ENCODE measurements around the gene TCF4.

TCF4 gene

DNA sequence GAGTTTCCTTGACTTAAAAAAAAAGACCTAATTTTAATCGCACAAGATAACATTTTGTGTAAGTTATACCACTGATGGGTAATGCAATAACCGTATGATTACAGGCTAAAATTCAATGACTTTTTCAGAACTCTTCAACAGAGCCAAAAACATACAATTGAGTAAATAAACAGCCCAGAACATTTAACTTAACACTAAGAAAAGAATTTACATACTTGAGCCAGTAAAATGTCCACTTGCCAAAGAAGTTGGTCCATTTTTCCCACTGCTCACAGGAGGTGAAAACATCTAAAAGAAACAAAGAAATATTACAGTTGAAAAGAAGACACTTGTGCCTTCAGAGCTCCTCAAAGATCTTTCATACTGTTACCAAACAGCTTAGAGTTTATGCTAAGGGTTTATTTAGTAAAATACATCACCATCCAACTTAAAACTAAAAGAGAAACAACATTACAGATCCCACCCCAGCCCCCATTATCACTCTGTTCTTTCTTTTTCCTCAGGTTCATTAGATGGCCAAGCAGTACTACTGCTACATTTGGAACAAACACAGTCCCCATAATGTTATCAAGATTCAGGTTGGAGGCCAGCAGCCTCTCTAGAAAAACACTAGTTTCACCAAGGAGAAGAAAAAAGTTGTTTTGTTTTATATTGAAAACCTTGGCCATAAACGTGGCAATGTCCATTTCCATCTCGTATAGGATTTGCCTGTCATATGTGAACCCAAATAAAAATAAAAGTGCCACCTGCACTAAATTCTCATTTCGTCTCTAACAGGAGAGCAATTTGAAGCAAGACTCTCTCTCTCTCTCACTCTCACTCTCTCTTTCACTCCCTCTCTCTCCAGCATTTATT is 2.7 kb downstream of the TCF4 start:
- peak; percentile 63 for DNase-seq

DNA sequence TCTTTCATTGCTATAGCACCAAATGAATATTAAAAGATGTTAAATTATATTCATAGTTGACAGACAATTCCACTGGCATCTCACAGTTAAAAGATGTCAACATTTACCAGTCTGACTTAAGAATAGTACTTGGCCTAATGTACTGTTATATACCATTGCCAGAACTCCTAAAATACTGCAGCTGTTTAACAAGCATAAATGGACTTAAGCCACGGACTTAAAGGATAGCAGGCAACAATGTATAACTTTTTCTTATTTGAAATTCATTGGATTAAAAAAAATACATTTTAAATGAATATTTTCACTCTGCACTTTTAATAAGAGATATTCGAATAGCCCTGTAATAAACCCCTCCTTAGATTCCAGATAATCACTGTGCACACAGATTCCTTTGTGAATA is 3.8 kb downstream of the TCF4 start:
- peak; percentile 19 for DNase-seq

DNA sequence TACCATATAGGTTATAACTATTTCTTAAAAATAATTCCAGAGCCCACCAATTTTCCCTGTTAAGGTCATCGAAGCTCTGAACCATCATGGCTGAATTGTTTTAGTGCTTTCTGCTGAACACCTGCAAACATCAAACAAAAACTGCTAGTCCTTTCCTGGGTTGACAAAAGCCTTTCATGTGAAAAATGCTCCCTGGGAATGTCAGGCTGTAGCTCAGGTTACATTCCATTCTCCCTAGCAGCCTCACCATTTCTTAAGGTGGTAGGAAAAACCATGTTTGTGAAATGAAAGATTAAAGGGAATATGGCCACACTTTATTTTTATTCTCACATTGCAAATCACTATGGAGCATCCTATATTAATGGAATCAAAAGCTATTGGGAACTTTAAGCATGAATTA is 5.7 kb downstream of the TCF4 start:
- DNase-seq, result peak; percentile 70

DNA sequence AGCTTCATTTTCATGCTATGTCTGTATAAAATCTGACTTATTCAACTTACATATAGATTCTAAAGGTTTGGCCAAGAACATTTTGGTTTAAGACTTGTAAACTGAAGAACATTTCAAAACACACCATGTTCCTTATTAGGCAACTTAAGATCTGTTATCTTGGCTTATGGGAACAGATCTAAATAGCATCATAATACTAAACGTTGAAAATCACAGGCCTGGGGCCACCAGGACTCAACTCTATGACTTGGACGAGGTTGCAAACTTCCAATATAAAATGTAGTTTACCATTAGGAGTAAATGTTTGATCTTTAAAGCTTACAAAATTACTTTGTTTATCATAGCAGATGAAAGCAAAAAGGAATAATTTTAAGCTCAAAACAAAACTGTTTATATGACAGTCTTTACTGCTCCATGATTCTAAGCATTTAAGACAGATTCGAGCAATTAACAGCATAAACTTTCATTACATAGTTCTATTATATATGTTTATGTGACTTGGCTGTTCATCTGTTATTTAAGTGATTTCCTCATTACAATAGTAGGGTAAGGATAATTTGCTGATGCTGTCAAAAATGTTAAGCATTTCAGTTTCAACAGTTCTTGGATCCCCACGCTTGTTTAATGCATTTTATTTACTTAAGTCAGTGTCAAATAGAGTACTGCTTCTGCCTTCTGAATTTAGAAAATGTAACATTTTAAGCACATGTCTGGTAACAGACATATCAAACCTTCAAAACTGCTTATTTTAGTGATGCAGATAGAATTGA is 8.3 kb downstream of the TCF4 start:
- DNase-seq, result no peak

DNA sequence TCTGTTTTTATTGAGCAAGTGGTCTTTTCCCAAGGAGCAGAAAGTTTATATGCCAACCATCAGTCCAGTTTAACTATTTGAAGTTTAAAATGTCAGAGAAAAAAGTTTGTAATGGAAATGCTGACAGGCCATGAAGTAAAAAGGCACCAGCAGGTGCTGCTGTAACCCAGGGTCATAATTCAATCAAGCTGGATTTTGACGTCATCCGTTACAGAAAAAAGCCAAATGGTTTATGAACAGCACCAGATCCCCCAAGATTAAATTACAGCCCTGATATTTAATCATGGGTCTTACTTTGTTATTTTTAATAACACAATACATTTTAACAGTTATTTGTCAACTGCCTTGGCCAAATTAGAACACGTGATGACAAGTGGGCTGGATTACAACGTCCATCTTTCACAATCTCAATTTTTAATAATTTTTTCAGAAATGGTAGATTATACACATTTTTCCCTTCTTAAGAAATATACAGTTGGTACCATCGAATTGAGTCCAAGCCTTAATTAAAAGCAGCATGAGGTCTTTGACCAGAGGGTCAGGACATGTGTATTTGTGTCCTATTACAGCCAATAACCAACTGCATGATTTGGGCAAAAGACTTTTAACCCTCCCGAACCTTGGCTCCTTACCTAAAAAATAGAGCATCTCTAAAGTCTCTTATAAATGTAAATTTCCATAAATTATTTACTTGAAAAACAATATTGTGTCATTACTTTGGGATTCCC is 10.0 kb downstream of the TCF4 start:
- no peak for DNase-seq

DNA sequence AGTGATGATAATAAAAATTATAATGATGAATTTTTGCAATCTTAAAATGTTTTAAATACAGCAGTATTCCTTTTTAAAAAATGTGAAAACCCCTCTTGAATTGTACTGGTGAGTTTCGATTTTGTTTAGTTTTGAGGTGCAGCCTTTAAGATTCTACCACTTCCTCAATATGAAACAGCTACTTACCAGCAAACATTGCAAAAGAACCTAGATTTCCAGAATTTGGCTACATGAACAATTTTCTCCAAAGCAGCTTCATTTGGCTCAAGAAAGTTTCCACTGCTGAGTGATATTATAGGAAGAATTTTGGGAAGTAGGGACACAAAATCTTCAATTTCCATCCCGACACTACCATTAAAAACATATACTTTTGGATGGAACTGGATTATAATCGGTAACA is 12.0 kb downstream of the TCF4 start:
- DNase-seq, result no peak

DNA sequence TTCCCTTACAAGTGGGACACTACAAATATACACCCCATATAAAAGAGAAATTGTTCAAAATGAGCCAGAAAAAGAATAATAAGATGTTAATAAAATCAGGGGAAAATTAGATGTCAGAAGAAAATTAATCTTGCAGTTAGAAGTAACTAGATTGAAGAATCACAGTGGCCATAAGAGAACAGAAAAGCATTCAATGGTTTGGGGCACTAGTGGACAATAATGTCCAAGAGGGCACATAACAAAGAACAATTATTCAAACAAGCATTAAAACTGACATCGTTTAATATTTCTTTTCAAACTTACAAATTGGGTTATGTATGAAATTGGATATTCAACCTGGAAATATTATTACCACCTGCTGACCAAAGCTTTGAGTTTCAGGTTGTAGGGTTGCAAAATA is 12.9 kb downstream of the TCF4 start:
- DNase-seq, result no peak

DNA sequence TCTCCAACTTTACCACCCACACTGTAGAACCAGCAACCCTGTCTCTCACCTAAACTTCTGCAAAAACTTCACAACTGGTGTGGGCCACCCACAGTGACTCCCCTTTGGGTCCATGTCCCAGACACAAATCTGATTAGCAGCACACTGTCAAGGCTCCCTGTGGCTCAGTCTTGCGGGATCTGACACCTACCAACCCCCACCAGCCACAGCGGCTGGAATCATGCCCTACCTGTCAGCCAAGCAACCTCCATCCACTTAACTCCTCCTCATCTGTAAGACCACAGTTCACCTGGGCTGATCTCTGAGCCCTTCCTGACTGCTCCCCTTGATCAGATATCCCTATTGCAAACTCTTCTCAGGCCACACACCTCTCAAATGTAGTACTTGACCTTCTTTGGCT is 14.6 kb downstream of the TCF4 start:
- DNase-seq, result no peak

DNA sequence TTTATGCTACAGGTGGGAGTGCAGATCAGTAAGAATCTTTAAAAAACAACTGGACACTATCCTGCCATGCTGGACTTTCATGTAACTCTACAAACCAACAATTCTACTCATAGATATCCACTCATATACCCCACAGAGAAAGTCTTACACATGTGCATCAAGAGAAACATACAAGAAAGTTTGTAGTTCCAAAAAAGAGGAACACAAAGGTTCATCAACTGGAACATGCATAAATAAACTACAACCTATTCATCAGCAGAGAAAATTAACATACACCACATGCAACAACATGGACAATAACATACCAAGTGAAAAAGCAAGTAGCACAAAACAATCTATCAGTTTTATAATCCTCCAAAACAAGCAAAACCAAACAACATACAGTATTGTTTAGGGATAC is 17.0 kb downstream of the TCF4 start:
- no peak for DNase-seq

DNA sequence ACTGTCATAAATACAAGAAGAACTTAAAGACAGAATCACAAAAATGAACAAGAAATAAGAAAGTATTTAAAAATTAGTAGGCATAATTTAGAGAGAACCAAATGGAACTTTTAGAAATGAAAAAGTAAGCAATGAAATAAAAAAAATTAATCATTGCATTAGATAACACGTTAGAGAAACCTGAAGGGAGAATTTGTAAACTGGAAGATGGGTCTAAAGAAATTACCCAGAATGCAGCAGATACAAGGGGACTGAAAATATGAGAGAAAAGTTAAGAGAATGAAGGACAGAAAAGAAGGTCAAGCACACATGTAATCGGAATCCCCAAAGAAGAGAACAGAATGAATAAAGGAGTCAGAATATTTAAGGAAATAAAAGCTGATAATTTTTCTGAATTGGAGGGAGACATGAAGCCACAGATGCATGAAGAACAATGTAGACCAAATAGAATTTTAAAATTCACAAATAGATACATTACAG is 21.5 kb downstream of the TCF4 start:
- DNase-seq, result no peak

DNA sequence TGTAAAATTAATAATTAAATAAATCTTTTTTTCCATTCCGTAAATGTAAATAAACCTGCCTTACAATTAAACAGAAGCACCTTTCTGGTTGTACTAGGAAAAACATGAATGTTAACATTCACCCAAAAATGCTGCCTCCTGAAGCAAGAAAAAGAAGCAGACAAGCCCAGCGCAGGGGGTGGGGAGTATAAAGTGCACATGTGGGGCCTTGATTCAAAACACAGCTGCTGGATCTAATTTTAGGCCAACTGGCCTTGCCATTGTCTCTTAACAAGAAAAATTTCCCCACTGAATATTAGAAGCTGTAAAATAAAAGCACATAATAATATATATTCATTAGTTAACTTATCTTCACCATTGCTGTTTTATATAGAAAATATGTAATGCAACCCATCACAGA is 28.3 kb downstream of the TCF4 start:
- no peak for DNase-seq

DNA sequence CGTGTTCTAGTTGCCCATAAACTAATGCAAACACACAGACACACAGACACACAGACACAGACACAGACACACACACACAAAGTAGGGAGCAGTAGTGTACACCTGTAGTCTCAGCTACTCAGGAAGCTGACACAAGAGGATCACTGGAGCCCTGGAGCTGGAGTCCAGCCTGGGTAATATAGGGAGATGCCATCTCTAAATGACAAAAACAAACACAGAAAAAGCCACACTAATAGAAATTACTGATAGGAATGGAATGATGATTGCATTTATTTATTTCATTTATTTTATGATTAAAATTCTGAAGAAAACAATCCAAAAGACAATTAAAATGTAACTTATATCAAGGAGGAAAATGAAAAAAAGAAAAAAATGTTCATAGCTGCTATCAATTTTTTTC is 30.8 kb downstream of the TCF4 start:
- DNase-seq, result no peak

DNA sequence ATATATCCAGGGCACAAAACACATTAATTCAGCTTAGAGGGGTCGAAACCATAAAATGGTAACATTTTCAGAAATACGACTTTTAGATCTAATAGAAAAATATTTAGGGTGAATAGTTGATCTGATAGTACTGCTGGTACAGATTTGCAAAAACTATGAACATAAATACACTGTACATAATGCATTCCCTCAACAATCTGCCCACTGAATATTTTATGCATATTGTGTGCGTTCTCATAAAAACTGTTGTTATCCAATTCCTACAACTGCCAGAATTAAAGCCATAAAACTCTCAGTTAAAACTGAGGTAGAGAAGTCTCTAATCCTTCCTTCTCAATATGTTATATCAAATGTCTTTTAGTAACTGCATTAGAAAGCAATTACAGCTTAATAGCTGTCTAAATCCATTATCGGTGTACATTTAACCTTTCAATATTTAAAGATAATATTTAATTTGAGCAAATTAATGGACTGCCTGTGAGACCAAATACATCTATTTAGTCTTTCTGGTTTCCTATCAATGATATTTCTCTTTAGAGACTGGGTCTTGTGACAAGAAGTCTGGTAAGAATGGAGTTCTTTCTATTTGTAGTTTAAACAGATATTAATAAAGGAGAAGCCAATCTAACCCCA is 32.5 kb downstream of the TCF4 start:
- no peak for DNase-seq

DNA sequence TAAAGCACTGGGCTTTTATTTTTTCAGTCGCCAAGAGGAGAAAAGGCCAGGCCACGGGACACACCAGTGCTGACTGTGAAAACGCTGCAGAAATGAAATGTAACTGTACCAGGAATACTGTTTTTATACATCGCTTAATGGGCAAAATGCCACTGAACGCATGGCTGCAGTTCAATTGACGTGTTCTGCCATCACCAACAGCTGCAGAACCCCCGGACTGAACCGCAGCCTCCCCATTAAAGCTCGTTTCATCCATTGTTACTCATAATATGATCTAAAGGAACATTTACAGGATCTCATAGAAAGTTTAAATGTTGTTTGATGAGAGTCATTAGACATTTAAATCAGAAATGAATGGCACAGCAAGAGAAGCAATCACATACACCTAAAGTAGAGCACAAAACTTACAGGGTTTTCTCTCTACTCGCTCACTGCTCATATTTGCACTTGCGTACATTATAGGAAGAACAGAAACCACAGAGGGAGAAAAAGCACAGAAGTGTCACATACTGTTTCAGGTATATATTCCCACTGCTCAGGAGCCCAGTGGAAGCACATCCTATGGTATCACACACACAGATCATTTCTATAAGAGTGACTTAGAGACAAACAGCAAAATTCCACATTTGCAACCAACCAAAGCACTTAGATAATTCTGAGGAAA is 35.3 kb downstream of the TCF4 start:
- DNase-seq, result no peak

DNA sequence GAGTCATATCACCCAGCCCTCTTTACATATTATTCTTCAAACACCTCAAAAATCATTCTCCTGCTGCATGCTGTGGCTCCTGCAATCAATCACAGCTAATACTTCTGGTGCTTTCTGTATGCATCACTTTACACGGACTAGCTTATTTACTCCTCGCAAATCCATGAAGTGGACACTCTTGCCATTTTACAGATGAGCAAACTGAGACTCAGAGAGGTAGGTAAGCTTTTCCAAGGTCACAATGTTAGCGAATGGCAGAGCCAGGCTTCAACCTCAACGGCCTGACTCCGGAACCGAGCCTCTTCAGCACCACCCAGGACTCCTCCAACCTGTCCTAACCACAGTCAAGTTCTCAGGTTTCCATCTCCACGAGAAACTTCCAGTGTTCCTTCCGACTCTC is 36.8 kb downstream of the TCF4 start:
- no peak for DNase-seq

DNA sequence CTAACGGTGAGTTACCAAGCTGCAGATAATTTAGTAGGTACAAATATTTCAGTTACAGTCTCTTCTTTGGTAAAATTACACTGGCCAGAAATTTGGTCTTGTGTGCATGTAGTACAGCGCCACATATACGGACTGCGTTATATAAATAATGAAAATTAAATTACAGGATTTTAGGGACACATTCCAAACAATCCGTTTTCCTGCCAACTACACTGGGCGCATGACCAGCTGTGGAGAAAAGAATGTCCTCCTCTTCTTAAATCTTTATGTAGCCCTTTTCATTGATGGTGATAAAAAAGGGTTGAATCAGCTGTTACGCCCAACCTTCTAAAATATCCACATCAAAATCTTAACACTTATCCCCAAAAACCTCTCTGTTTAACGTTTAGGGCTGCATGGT is 37.5 kb downstream of the TCF4 start:
- DNase-seq, result no peak

DNA sequence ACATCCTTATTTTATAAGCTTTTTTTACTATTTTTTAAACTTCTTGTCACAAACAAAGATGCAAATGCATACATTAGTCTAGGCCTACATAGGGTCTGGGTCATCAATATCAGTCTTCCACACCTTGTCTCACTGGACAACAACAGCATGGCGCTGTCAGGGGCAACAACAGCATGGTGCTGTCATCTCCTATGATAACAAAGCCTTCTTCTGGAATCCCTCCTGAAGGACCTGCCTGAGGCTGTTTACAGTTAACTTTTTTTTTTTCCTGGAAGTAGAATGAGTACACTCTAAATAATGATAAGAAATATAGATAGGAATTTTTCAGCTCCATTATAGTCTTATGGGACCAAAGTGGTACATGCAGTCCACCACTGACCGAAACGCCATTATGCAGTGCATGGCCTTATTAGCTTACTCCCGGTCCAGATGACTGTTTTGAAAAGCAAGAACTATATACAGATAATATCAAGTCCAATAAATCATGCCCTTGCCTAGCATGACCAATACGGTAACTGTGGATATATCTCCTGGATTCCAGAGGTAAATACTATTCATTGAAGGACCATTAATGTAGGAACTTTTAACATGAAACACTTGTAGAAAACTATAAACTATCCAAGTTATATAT is 38.4 kb downstream of the TCF4 start:
- no peak for DNase-seq

DNA sequence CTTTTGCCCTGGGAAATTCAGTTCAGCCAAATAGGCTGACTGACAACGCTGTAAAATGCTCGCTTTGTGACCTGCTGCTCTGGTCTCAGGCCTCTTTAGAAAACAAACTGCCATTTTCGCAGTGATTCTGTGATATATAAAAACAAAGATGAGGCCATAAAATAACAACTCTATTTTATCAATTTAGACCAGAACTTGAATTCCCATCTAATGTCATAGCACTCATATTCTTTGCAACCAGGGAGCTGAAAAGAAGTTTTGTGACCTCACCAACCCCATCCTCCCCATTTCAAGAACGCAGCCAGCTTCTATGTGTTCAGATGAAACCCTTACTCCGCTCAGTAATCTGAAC is 40.3 kb downstream of the TCF4 start:
- no peak for DNase-seq

DNA sequence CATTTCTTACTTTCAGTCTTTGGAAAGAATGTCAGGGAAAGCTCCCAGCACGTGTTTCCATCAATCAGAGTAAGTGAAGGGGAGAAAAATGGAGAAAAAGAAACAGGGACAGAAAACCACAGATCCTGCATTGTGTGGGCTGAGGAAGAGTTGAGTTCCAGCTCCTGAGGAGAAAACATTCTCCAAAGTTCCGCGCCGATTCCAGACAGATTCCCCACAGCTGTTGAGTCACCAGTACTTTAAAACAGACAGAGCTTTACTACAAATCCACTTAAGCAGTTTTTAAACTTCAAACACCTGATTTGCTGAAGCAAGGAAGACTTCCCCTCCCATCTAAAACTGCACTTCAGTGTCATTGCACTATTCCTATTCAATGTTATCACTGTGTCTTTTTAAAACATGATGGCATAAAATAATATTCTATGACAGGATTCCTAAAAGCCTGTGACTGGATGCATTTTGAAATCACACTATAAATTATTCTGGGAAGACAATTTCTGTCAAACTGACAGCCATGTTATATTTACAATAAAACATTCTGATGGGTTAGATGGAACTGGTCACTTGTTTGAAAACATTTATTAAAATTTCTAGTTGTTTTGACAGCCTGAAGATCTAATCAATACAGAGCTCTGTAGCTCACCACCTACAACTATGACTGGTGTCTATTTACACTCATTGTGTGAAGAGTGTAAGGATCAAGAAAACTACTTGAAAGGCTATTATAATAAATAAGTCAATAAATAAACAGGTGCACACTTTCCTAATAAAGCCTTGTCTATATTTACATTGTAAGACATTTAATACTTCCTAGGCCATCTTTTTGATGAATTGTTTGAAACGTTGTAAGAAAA is 40.9 kb downstream of the TCF4 start:
- DNase-seq, result no peak

DNA sequence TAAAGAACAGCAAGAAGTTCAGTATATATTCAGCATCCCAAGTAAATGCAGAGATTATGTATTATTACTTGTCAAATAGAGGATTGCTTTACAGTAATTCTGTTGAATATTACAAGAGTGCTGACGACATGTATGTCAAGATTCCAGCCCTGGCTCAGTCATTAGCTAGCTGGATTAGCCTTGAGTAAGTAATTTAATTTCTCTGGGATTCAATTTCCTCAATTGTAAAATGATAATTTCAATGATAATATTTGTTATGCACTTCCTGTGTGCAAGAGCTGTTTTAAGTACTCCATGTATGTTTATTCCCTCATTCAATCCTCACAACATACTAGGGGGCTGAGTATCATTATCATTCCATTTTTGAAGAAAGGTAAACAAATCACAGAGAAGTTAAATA is 44.0 kb downstream of the TCF4 start:
- no peak for DNase-seq

DNA sequence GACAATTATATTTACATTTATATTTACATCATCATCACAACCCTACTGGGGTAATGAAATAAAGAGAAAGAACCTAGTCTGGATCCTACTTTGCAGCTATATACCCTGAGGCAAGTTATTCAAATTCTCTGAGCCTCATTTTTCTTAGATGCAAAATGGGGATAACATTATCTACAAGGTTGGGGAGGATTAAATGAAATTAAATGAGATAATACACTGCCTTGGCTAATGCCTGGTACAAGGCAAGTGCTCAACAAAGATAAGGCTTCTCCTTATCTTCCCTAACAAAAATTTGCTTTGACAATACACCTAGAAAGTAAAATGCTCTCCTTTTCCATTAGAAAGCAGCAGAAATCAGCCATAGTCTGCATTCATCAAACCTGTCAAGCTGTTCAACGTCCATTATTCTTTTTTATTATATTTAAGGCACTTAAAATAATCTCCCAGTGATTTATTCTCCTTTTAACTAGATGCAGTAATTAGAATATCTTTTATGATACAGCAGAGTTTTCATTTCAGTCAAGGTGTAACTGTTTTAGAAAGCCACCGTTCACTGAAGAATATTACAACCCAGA is 44.8 kb downstream of the TCF4 start:
- DNase-seq, result no peak
